GM12892 (cell line): Measurements from ENCODE around the gene PKMYT1.
"Not testable (repeated sequence)": the region's sequence is repeated elsewhere in the genome, so short reads cannot be mapped to it uniquely, and the experiment has no call there.

Experiments
- DNase-seq: peaks from one replicate; pipeline ENCODE4 v3.0.0; 2011; ENCODE audit not compliant: insufficient read length
- FAIRE-seq: peaks from 2 replicates; lab custom pipeline; 2011; peaks lifted over from hg19 to GRCh38; lab: Jason Lieb, UNC
- POLR2A ChIP-seq: IDR thresholded peaks from 2 replicates; pipeline ENCODE4 v1.6.1; 2011; ENCODE audit warnings: low read depth, low read length, control low read depth
- POLR2AphosphoS5 ChIP-seq: IDR thresholded peaks from 2 replicates; pipeline ENCODE4 v1.6.1; 2011; ENCODE audit warnings: low read depth, low read length, control low read depth
- TAF1 ChIP-seq: IDR thresholded peaks from 2 replicates; pipeline ENCODE4 v1.6.1; 2011; ENCODE audit warnings: low read depth, mild to moderate bottlenecking, control low read depth, low read length, borderline replicate concordance

PKMYT1 gene

DNA sequence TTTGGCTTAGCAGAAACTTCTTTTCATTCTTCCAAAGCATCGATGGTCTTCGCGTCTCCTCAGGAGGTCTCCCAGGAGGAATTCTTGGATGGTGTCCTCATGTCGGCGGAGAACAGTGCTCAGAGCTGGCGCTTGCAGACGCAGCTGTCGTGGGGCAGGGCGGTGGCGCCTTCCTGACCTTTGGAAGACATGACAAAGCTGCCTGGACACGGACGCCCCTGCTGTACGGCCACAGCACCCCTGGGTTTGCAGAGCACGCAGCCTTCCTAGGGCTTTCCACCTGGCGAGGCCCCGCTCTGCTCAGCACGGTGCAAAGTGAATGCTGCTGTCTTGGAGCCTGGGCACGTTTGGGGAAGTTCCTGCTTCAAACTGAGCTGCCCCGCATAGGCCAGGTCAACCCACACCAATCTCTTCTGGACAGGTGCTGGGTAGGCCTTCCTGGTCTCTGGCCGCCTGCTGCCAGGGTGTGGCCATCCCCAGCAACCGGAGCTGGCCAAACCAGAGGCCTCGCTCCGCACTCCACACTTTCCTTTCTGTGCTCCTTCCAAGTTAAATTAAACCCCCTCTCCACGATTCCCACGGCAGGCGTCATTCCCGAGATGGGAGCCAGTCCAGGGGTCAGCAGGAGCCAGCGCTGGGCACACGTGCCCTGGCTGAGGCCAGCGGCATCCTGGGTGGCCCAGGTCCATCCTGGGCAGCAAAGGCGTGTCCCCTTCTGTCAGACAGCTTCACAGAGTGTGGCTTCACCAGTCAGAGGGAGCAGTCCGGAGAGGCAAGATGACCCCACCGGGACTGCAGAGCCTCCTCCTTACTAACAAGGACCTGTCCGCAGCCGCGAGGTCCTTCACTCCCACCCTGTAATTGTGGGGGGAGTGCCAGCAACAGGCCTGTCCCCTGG lies 31.2 kb downstream of the PKMYT1 start:
- no peak for TF ChIP-seq POLR2AphosphoS5
- DNase-seq (no peak), FAIRE-seq (no peak)

DNA sequence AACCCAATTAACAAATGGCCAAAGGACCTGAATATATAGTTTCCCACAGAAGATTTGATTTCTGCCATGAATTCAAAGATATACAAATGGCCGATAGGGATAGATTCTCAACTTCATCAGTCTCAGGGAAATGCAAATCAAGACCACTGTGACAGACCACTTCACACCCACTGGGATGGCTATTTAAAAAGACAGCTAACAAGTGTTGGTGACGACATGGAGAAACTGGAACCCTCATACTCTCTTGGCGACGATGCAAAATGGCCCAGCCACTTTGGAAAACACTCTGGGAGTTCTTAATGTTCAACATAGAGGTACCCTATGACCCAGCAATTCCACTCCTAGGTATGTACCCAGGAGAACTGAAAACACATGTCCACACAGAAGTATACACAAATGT lies 33.6 kb downstream of the PKMYT1 start:
- DNase-seq (no peak), FAIRE-seq (no peak)
- TF ChIP-seq TAF1 (no peak), POLR2AphosphoS5 (no peak), POLR2A (no peak)

DNA sequence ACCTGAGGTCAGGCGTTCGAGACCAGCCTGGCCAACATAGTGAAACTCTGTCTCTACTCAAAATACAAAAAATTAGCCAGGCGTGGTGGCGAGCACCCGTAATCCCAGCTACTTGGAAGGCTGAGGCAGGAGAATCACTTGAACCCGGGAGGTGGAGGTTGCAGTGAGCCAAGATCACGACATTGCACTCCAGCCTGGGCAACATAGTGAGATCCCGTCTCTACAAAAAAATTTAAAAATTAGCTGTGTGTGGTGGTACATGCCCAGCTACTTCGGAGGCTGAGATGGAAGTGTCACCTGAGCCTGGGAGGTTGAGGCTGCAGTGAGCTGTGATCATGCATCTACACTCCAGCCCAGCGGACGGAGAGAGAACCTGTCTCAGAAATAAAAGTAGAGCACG lies 36.5 kb downstream of the PKMYT1 start:
- not testable (repeated sequence) for DNase-seq, FAIRE-seq

DNA sequence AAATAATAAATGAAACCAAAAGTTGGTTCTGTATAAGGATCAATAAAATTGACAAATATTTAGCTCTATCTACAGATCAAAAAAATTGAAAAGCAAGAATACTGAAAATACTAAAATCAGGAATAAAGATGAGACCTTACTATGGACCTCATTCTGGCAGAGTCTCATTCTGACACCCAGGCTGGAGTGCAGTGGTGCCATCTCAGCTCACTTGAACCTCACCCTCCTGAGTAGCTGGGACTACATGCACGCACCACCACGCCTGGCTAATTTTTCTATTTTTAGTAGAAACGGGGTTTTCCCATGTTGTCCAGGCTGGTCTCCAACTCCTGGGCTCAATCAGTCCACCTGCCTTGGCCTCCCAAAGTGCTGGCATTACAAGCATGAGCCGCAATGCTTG lies 38.2 kb downstream of the PKMYT1 start:
- FAIRE-seq (no peak), DNase-seq (no peak)
- TF ChIP-seq POLR2AphosphoS5 (no peak), POLR2A (no peak), TAF1 (no peak)

DNA sequence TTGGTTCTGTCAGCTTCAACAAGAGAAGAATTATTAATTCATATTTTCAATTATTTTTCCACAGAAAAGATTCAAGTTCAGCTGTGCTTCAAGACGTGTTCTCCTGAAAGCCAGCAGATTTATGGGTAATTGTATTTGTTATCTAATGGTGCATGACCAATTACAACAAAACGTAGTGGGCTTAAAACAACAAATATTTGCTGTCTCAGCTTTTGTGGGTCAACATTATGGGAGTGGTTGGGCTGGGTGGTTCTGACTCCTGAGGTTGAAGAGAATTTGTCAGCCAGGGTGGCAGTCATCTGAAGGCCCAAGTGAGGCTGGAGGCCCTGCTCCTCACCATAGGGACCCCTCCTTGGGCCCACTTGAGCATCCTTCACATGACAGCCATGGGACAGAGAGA lies 40.3 kb downstream of the PKMYT1 start:
- no peak for DNase-seq
- TF ChIP-seq POLR2A: no peak
- no peak for TF ChIP-seq TAF1
- no peak for TF ChIP-seq POLR2AphosphoS5
- no peak for FAIRE-seq

DNA sequence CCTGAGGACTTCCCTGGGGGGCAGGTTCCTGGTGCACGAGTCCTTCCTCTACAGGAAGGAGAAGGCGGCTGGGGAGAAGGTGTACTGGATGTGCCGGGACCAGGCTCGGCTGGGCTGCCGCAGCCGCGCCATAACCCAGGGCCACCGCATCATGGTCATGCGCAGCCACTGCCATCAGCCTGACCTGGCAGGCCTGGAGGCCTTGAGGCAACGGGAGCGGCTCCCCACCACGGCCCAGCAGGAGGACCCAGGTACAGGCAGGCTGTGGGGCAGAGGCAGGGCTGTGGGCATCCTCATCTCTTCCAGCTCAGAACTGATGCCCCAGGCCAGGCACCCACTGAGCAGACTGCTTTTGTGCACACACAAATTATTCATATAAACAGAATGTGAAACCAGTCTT lies 42.0 kb downstream of the PKMYT1 start:
- FAIRE-seq (no peak), DNase-seq (no peak)
- no peak for TF ChIP-seq POLR2A
- TF ChIP-seq POLR2AphosphoS5: no peak
- TF ChIP-seq TAF1: no peak

DNA sequence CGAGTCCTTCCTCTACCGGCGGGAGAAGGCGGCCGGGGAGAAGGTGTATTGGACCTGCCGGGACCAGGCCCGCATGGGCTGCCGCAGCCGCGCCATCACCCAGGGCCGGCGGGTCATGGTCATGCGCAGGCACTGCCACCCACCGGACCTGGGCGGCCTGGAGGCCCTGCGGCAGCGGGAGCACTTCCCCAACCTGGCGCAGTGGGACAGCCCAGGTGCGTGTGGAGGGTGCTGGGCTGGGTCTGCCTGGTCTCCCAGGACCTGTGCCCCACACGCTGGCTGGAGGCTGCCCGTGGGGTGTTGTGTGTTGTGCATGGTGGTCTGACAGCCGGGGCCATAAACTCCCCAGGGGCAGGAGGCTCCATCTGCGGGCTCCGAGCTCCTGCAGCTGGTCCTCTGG lies 43.1 kb downstream of the PKMYT1 start:
- TF ChIP-seq POLR2A (no peak), POLR2AphosphoS5 (no peak), TAF1 (no peak)
- FAIRE-seq (no peak), DNase-seq (no peak)

DNA sequence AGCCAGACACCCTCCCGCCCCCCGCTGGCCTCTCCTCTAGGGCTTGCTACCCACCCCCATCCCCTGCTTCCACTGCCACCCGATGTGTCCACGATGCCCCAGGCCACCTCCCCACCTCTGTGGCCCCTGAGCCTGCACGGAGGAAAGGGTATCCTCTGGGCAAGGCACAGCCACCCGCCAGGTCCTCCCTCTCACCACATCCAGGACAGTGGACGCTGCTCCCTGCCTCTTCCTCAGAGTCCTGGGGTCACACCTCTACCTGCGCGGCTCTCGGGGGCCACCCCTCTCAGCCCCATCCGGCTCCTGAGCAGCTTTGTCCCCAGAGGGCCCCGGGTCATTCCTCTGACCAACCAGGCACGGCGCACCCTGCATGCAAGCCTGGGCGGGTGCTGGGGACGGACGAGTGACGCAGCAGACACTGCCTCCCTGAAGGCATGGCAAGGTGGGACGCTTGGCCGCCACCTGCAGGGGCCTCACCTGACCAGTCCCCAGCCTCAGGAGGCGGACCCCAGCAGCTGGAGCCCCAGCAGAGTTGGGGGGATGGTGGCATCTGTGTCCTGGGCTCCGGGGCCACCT lies 43.7 kb downstream of the PKMYT1 start:
- TF ChIP-seq TAF1 (no peak), POLR2A (no peak), POLR2AphosphoS5 (no peak)
- FAIRE-seq (no peak), DNase-seq (no peak)

DNA sequence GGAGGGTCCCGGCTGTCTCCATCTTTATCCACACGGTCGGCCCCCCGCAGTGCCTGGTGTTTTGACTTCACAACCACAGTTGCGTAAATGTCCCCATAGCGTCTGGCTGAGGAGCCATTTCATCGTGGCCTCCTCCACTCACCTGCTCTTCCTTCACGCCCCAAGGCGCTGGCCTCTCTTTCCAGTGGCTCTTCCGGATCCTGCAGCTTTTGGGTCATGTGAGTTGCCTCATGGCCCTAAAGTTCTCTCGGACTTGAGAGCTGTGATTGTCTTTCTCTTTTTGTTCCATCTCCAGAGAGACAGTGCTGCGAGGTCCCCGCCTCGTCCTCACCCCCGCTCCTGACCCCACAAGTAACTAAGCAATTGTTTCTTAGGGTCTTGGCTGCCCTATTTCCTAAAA lies 45.8 kb downstream of the PKMYT1 start:
- FAIRE-seq (no peak), DNase-seq (no peak)
- no peak for TF ChIP-seq POLR2AphosphoS5
- TF ChIP-seq POLR2A: no peak
- TF ChIP-seq TAF1: no peak

DNA sequence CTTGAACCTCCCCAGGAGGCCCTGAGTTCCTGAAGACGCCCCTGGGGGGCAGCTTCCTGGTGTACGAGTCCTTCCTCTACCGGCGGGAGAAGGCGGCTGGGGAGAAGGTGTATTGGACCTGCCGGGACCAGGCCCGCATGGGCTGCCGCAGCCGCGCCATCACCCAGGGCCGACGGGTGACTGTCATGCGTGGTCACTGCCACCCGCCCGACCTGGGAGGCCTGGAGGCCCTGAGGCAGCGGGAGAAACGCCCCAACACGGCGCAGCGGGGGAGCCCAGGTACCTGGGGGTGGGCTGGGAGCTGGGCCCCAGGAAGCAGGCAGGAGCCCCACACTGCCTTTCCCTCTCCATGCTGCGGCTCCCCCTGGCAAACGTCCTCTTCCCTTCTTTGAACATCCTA lies 46.5 kb downstream of the PKMYT1 start:
- FAIRE-seq: no peak
- TF ChIP-seq POLR2A (no peak), TAF1 (no peak), POLR2AphosphoS5 (no peak)
- DNase-seq: no peak

DNA sequence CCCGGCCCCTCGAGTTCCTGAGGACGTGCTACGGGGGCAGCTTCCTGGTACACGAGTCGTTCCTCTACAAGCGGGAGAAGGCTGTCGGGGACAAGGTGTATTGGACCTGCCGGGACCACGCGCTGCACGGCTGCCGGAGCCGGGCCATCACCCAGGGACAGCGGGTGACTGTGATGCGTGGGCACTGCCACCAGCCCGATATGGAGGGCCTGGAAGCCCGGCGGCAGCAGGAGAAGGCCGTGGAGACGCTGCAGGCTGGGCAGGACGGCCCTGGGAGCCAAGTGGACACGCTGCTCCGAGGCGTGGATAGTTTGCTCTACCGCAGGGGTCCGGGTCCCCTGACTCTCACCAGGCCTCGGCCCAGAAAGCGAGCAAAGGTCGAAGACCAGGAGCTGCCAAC lies 47.1 kb downstream of the PKMYT1 start:
- TF ChIP-seq POLR2AphosphoS5 (no peak), POLR2A (no peak), TAF1 (no peak)
- DNase-seq: no peak
- no peak for FAIRE-seq

DNA sequence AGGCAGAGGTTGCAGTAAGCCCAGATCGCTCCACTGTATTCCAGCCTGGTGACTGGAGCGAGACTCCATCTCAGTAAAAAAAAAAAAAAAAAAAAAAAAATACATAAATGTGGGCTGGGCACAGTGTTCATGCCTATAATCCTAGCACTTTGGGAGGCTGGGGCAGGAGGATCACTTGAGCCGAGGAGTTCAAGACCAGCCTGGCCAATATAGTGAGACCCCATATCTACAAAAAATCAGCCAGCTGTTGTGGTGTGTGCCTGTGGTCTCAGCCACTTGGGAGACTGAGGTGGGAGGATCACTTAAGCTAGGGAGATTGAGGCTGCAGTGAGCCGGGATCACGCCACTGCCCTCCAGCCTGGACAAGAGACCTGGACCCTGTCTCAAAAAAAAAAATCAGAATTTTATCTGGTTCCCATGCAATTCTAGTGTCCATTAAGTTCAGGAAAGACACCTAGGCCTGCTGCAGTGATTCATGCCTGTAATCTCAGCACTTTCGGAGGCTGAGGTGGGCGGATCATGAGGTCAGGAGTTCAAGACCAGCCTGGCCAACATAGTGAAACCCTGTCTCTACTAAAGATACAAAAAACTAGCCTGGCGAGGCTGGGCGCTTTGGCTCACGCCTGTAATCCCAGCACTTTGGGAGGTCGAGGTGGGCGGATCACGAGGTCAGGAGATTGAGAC lies 48.9 kb downstream of the PKMYT1 start:
- not testable (repeated sequence) for FAIRE-seq, DNase-seq
